Liver (tissue), 3 donors: ENCODE data around the gene CBY2.

Source experiments
- HNF4G ChIP-seq: IDR thresholded peaks from 2 replicates; pipeline ENCODE4 v1.6.1; 2016; ENCODE audit warnings: antibody characterized with exemption
- JUND ChIP-seq, 2 donors: IDR thresholded peaks; 2 replicates each; pipeline ENCODE4 v1.6.1; 2016; ENCODE audit warnings: antibody characterized with exemption in 2 of 2
- TF ChIP-seq, protein P1 (sequence below): fragments of 150-350 bp; IDR thresholded peaks from 2 replicates; pipeline ENCODE4 v1.5.1; 2017; ENCODE audit warnings: improper control_type of control experiment, low read depth, low read length; ENCODE audit not compliant: missing input control
- donor health status: healthy.
- donor health status: healthy.

DNA sequence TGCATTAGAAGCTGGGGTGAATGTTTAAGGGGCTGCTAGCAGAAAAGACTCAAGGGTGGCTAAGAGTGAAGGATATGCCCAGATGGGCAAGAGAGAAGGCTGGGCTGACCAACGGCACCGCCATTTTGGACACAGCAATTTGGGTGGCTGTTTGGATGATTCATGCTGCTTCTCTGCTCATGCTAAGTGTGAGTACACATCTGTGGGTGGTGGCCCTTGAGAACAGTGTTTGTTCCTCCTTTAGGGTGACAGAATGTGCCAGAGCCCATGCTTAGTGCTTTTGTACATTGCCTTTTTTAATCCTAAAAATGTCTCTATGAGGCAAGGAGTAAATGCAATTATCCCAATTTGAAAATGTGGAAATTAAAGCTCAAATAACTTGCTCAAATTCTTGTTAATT, 9.8 kb downstream of the CBY2 start:
- TF ChIP-seq, protein P1, sequence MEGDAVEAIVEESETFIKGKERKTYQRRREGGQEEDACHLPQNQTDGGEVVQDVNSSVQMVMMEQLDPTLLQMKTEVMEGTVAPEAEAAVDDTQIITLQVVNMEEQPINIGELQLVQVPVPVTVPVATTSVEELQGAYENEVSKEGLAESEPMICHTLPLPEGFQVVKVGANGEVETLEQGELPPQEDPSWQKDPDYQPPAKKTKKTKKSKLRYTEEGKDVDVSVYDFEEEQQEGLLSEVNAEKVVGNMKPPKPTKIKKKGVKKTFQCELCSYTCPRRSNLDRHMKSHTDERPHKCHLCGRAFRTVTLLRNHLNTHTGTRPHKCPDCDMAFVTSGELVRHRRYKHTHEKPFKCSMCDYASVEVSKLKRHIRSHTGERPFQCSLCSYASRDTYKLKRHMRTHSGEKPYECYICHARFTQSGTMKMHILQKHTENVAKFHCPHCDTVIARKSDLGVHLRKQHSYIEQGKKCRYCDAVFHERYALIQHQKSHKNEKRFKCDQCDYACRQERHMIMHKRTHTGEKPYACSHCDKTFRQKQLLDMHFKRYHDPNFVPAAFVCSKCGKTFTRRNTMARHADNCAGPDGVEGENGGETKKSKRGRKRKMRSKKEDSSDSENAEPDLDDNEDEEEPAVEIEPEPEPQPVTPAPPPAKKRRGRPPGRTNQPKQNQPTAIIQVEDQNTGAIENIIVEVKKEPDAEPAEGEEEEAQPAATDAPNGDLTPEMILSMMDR = no peak
- TF ChIP-seq JUND (IDR thresholded peaks at IDR 0.05) (no peak), HNF4G (no peak)
